DOHH2 (cell line): ENCODE data around the gene RNF145.

Experiments used
- H3F3A ChIP-seq: fragments of 200-600 bp; sonication (generic), shearing (Covaris generic); 2 replicates; pipeline ENCODE4 v1.6.0; 2016; ENCODE audit warnings: antibody characterized with exemption, mild to moderate bottlenecking; ENCODE audit not compliant: control insufficient read depth, insufficient read depth
- H3K27ac ChIP-seq: fragments of 200-600 bp; sonication (generic); 2 replicates; pipeline ENCODE4 v1.5.1; 2014; ENCODE audit warnings: low read depth, mild to moderate bottlenecking, low read length, moderate library complexity
- H3K27me3 ChIP-seq: fragments of 200-600 bp; sonication (generic); 2 replicates; pipeline ENCODE4 v1.6.1; 2014; ENCODE audit warnings: mild to moderate bottlenecking, low read length, mixed read lengths; ENCODE audit not compliant: control insufficient read depth
- H3K36me3 ChIP-seq: fragments of 200-600 bp; sonication (generic); 2 replicates; pipeline ENCODE4 v1.6.1; 2014; ENCODE audit warnings: mild to moderate bottlenecking, low read length, moderate library complexity, mixed read lengths; ENCODE audit not compliant: control insufficient read depth
- H3K4me1 ChIP-seq: fragments of 200-600 bp; sonication (generic); 2 replicates; pipeline ENCODE4 v1.6.1; 2014; ENCODE audit warnings: mild to moderate bottlenecking, low read length, mixed read lengths; ENCODE audit not compliant: control insufficient read depth
- H3K4me2 ChIP-seq: fragments of 200-600 bp; sonication (generic); 2 replicates; pipeline ENCODE4 v1.6.0; 2014; ENCODE audit warnings: mild to moderate bottlenecking, low read length, moderate library complexity
- H3K4me3 ChIP-seq: fragments of 200-600 bp; sonication (generic); 2 replicates; pipeline ENCODE4 v1.5.1; 2014; ENCODE audit warnings: mild to moderate bottlenecking, low read length, mixed read lengths
- H3K79me2 ChIP-seq: fragments of 200-600 bp; sonication (generic); 2 replicates; pipeline ENCODE4 v1.6.1; 2014; ENCODE audit warnings: mild to moderate bottlenecking, low read length, mixed read lengths; ENCODE audit not compliant: control insufficient read depth
- H3K9me2 ChIP-seq: fragments of 200-600 bp; sonication (generic); replicated peaks from 2 replicates; pipeline ENCODE4 v1.6.1; 2014; ENCODE audit warnings: mild to moderate bottlenecking, low read length, mixed read lengths; ENCODE audit not compliant: control insufficient read depth
- H3K9me3 ChIP-seq: fragments of 200-600 bp; sonication (generic); 2 replicates; pipeline ENCODE4 v1.6.1; 2014; ENCODE audit warnings: antibody characterized with exemption, low read length, mixed read lengths; ENCODE audit not compliant: control insufficient read depth, insufficient read depth
- H4K20me1 ChIP-seq: fragments of 200-600 bp; sonication (generic); 2 replicates; pipeline ENCODE4 v1.6.0; 2014; ENCODE audit warnings: low read depth, mild to moderate bottlenecking, antibody characterized with exemption, low read length, moderate library complexity; ENCODE audit not compliant: control insufficient read depth, insufficient read depth
- EZH2phosphoT487 ChIP-seq: fragments of 200-600 bp; sonication (generic); IDR thresholded peaks from 2 replicates; pipeline ENCODE4 v1.6.1; 2017; ENCODE audit warnings: borderline replicate concordance, mild to moderate bottlenecking, antibody characterized with exemption, low read length, moderate library complexity, mixed read lengths
- TF ChIP-seq, protein P1 (sequence below): fragments of 200-600 bp; sonication (generic); IDR thresholded peaks from one replicate; pipeline ENCODE4 v1.5.1; 2014; ENCODE audit warnings: antibody characterized with exemption, mild to moderate bottlenecking, low read depth, low read length; ENCODE audit not compliant: poor library complexity, severe bottlenecking

RNF145 gene

DNA sequence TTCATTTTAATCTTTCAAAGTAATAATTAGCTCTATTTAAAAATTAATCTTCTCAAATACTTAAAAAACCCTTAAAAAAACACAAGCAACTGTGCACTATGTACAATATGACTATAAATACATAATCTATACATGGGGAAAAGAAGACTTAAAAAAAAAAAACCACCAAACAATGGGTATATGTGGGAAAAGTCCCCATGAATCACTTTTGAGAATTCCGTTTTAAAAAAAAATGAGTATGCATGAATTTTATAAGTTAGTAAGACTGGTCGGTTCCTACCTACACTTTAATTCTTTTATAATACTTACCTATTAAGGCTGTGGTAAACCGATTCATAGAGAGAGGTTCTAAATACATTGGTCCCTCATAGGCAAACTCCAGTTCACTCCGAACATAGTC is 27.7 kb downstream of the RNF145 start:
- Histone ChIP-seq H3F3A (0 out of 2 replicates have a peak, but pooled peaks cover 4% of the 10 kb centered on the region), H3K36me3 (peaks cover 69% of the 10 kb centered on the region), H4K20me1 (no peaks in the 10 kb centered on the region), H3K9me3 (no peaks in the 10 kb centered on the region), H3K9me2 (no peaks in the 10 kb centered on the region), H3K4me1 (no peaks in the 10 kb centered on the region), H3K27me3 (no peaks in the 10 kb centered on the region), H3K4me2 (no peak overlapping the region), H3K27ac (no peak overlapping the region), H3K4me3 (no peak overlapping the region), H3K79me2 (peaks cover 17% of the 10 kb centered on the region)
- TF ChIP-seq EZH2phosphoT487: no peak
- TF ChIP-seq, protein P1, sequence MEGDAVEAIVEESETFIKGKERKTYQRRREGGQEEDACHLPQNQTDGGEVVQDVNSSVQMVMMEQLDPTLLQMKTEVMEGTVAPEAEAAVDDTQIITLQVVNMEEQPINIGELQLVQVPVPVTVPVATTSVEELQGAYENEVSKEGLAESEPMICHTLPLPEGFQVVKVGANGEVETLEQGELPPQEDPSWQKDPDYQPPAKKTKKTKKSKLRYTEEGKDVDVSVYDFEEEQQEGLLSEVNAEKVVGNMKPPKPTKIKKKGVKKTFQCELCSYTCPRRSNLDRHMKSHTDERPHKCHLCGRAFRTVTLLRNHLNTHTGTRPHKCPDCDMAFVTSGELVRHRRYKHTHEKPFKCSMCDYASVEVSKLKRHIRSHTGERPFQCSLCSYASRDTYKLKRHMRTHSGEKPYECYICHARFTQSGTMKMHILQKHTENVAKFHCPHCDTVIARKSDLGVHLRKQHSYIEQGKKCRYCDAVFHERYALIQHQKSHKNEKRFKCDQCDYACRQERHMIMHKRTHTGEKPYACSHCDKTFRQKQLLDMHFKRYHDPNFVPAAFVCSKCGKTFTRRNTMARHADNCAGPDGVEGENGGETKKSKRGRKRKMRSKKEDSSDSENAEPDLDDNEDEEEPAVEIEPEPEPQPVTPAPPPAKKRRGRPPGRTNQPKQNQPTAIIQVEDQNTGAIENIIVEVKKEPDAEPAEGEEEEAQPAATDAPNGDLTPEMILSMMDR: no peak

- H3K27me3 ChIP-seq: no peaks in the 10 kb centered on the region
- H3K27ac ChIP-seq: no peak overlapping the region
- H3K36me3 ChIP-seq: peaks cover 69% of the 10 kb centered on the region
Observed at GRCh38 chr5:159181152-159181551, 28.2 kb downstream of the RNF145 start.

DNA sequence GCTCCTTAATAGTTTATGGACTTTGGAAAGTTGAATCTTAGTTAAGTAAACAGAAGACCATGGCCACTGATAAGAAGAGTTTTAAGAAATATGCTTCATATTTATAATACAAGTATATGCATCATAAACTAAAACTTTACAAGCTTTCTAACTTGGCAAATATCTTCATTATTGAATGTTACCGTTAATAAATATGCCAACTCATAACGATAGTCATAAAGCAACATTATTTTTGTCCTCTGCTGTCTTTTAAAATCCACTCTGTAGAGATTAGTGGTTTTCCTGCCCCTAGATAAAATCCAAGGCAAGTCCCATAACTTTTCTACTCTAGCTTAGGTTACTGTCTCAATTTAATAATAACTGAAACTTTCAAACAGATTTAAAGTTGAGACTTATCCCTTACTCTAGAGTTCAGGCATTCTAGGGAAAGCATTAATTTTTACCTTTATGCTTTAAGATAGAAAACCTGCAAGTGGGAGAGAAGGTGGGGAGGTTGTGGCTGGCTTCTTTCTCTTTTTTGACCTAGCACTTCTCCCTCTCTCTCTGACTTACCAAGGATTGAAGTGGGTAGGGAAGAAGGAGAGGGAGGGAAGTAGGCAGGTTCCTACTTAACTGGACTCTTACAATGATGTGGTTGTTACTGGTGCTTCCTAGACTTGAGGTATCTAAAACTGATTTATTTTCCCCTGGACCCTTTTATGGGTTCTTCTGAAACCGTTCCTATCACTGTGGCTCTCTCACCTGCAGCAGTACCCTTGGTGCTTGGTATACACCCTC is 29.6 kb downstream of the RNF145 start:
- H3F3A ChIP-seq: 0 out of 2 replicates have a peak, but pooled peaks cover 4% of the 10 kb centered on the region
- TF ChIP-seq, protein P1: no peak
- no peak for TF ChIP-seq EZH2phosphoT487
- H3K27ac ChIP-seq: no peak overlapping the region
- H3K4me2 ChIP-seq: no peak overlapping the region
- no peaks in the 10 kb centered on the region for H3K27me3 ChIP-seq
- H3K9me3 ChIP-seq: no peaks in the 10 kb centered on the region
- H3K4me3 ChIP-seq: no peak overlapping the region
- H3K36me3 ChIP-seq: peaks cover 69% of the 10 kb centered on the region
- no peaks in the 10 kb centered on the region for H3K9me2 ChIP-seq
- no peaks in the 10 kb centered on the region for H4K20me1 ChIP-seq
- H3K79me2 ChIP-seq: peaks cover 8% of the 10 kb centered on the region
- H3K4me1 ChIP-seq: no peaks in the 10 kb centered on the region

More at GRCh38 chr5:159181152-159181551, 28.2 kb downstream of the RNF145 start:
- Histone ChIP-seq H3K9me3 (no peaks in the 10 kb centered on the region), H4K20me1 (no peaks in the 10 kb centered on the region), H3K4me3 (no peak overlapping the region), H3K4me1 (no peaks in the 10 kb centered on the region), H3K79me2 (peaks cover 15% of the 10 kb centered on the region), H3K4me2 (no peak overlapping the region), H3F3A (0 out of 2 replicates have a peak, but pooled peaks cover 4% of the 10 kb centered on the region), H3K9me2 (no peaks in the 10 kb centered on the region)
- TF ChIP-seq, protein P1: no peak
- TF ChIP-seq EZH2phosphoT487: no peak
